WTC11 (cell line): ENCODE results near the gene TRIM69. TPM values are rescaled to one million over a fixed set of nuclear protein-coding genes. Genes with fewer than 3 reads are reported as not detected.

Experiments
- ATAC-seq: fragments of 200-7000 bp; cut with Tn5 transposase; 2 replicates; pipeline ENCODE4 v1.10.0; 2021; ENCODE audit warnings: mild to moderate bottlenecking, moderate library complexity
- CTCF ChIA-PET: fragments of 300-600 bp; sonication (Branson Sonifier 250); formaldehyde crosslinking; loops from one replicate; lab custom pipeline; 2021; ENCODE audit warnings: antibody characterized with exemption; lab: Charles Lee
- POLR2A ChIA-PET: fragments of 350-600 bp; sonication (Branson Sonifier 250); formaldehyde crosslinking; loops from one replicate; lab custom pipeline; 2021; ENCODE audit warnings: antibody characterized with exemption; lab: Charles Lee
- DNase-seq: peaks from one replicate; pipeline ENCODE4 v3.0.0; 2021; ENCODE audit warnings: low spot score
- H3K27ac Mint-ChIP-seq: 2 replicates; pipeline ENCODE4 v1.8.0; 2021; ENCODE audit warnings: mixed read lengths
- H3K27me3 Mint-ChIP-seq: 2 replicates; pipeline ENCODE4 v1.8.0; 2021; ENCODE audit warnings: low read depth, mild to moderate bottlenecking, moderate library complexity, mixed read lengths
- H3K36me3 Mint-ChIP-seq: 2 replicates; pipeline ENCODE4 v1.8.0; 2021; ENCODE audit warnings: mixed read lengths
- H3K4me1 Mint-ChIP-seq: 2 replicates; pipeline ENCODE4 v1.8.0; 2022; ENCODE audit warnings: mixed read lengths
- H3K4me3 Mint-ChIP-seq: 2 replicates; pipeline ENCODE4 v1.8.0; 2021; ENCODE audit warnings: mild to moderate bottlenecking, moderate library complexity, mixed read lengths
- H3K9me3 Mint-ChIP-seq: 2 replicates; pipeline ENCODE4 v1.8.0; 2021; ENCODE audit warnings: mixed read lengths
- CBFB ChIP-seq: sonication (generic); formaldehyde crosslinking; IDR thresholded peaks from 2 replicates; pipeline ENCODE4 v1.8.1; 2022; ENCODE audit warnings: mild to moderate bottlenecking, low read depth, missing genetic modification reagents
- CREM ChIP-seq: sonication (generic); formaldehyde crosslinking; IDR thresholded peaks from 2 replicates; pipeline ENCODE4 v1.8.1; 2022; ENCODE audit warnings: mild to moderate bottlenecking, missing genetic modification reagents, moderate library complexity
- E2F1 ChIP-seq: sonication (generic); formaldehyde crosslinking; IDR thresholded peaks from 2 replicates; pipeline ENCODE4 v1.8.0; 2022; ENCODE audit warnings: mild to moderate bottlenecking, missing genetic modification reagents
- EMX1 ChIP-seq: fragments of 250-450 bp; sonication (Bioruptor Pico); IDR thresholded peaks from 2 replicates; pipeline ENCODE4 v1.8.0; 2021; ENCODE audit warnings: mild to moderate bottlenecking
- FOXJ3 ChIP-seq: sonication (generic); formaldehyde crosslinking; IDR thresholded peaks from 2 replicates; pipeline ENCODE4 v1.9.0; 2021; ENCODE audit warnings: missing genetic modification reagents, mild to moderate bottlenecking, borderline replicate concordance
- NR1H2 ChIP-seq: sonication (generic); formaldehyde crosslinking; IDR thresholded peaks from 2 replicates; pipeline ENCODE4 v1.9.0; 2021; ENCODE audit warnings: mild to moderate bottlenecking, moderate library complexity, missing genetic modification reagents
- OVOL2 ChIP-seq: fragments of 250-450 bp; sonication (Bioruptor Pico); IDR thresholded peaks from 2 replicates; pipeline ENCODE4 v1.9.0; 2021; ENCODE audit warnings: mild to moderate bottlenecking, borderline replicate concordance
- SMAD4 ChIP-seq: sonication (generic); formaldehyde crosslinking; IDR thresholded peaks from 2 replicates; pipeline ENCODE4 v1.8.0; 2022; ENCODE audit warnings: mild to moderate bottlenecking, missing genetic modification reagents
- SP1 ChIP-seq: sonication (generic); formaldehyde crosslinking; conservative IDR thresholded peaks from 2 replicates; pipeline ENCODE4 v1.8.1; 2022; ENCODE audit warnings: missing genetic modification reagents
- ZMAT4 ChIP-seq: fragments of 250-450 bp; sonication (Bioruptor Pico); IDR thresholded peaks from 2 replicates; pipeline ENCODE4 v1.9.0; 2021; ENCODE audit warnings: mild to moderate bottlenecking
- ZNF121 ChIP-seq: sonication (generic); formaldehyde crosslinking; IDR thresholded peaks from 2 replicates; pipeline ENCODE4 v1.8.0; 2023; ENCODE audit warnings: missing genetic modification reagents
- ZNF512 ChIP-seq: sonication (generic); formaldehyde crosslinking; IDR thresholded peaks from 2 replicates; pipeline ENCODE4 v1.8.1; 2022; ENCODE audit warnings: missing genetic modification reagents, borderline replicate concordance
- ZNF532 ChIP-seq: fragments of 250-450 bp; sonication (Bioruptor Pico); IDR thresholded peaks from 2 replicates; pipeline ENCODE4 v1.9.0; 2021; ENCODE audit warnings: mild to moderate bottlenecking, borderline replicate concordance
- total RNA-seq: library from RNA; stranded (reverse); gene quantifications from 3 replicates; pipeline ENCODE4 v1.2.3, GENCODE V29; 2021

Gene TRIM69
- total RNA-seq, 1 experiment from 2014 or later, result 10.4 TPM

- DNase-seq (no peak), ATAC-seq (no peak)
- H3K4me1 Mint-ChIP-seq, result peaks cover 9% of the 10 kb centered on the region
- peaks cover 1% of the 10 kb centered on the region; the same call in 1 of the 2 replicates for H3K27me3 Mint-ChIP-seq
- H3K36me3 Mint-ChIP-seq, result peaks cover 3% of the 10 kb centered on the region; the same call in 1 of the 2 replicates
- TF ChIP-seq EMX1 (CRISPR knock-in tag), result no peak
- TF ChIP-seq ZMAT4 (CRISPR knock-in tag), result no peak
- no peak for TF ChIP-seq NR1H2 (CRISPR knock-in tag)
- TF ChIP-seq ZNF121 (CRISPR knock-in tag), result no peak
- TF ChIP-seq CBFB (CRISPR knock-in tag), result no peak
- TF ChIP-seq ZNF532 (CRISPR knock-in tag), result no peak
- ChIA-PET POLR2A (no interaction called here), CTCF (interaction anchor here (2.0 to 6.1 kb wide), 3 partner anchors 22 to 151 kb away, joined by 10 to 104 read pairs (median 67); partner anchors contain the start of genes B2M, PATL2 and SPG11)
- no peak overlapping the region for H3K27ac Mint-ChIP-seq
- no peak overlapping the region for H3K4me3 Mint-ChIP-seq
- H3K9me3 Mint-ChIP-seq, result peaks cover 9% of the 10 kb centered on the region; the same call in 1 of the 2 replicates
Observed at GRCh38 chr15:44734839-44735481, 1.4 kb upstream of the TRIM69 start.

- H3K27ac Mint-ChIP-seq, result no peak overlapping the region
Observed at GRCh38 chr15:44735482-44736180, 697 bp upstream of the TRIM69 start.

GRCh38 chr15:44738340-44738984 lies 2.1 kb downstream of the TRIM69 start:
- Mint-ChIP-seq H3K27me3 (peaks cover 14% of the 10 kb centered on the region), H3K4me1 (peaks cover 8% of the 10 kb centered on the region), H3K4me3 (no peak overlapping the region), H3K27ac (no peak overlapping the region), H3K9me3 (peaks cover 17% of the 10 kb centered on the region), H3K36me3 (peaks cover 3% of the 10 kb centered on the region; the same call in 1 of the 2 replicates)
- no peak for DNase-seq
- ChIA-PET CTCF (interaction anchor here (0.7 to 6.1 kb wide), 19 partner anchors 10 to 311 kb away, joined by 3 to 104 read pairs (median 5); partner anchors contain the start of genes B2M, CTDSPL2, PATL2 and SPG11), POLR2A (interaction anchor here (1.0 to 1.1 kb wide), 2 partner anchors 75 to 154 kb away, joined by 5 to 6 read pairs; partner anchors contain the start of gene SPG11)
- no peak for ATAC-seq
- TF ChIP-seq E2F1 (no peak), OVOL2 (no peak), CREM (CRISPR knock-in tag) (no peak), SP1 (CRISPR knock-in tag) (no peak), ZNF512 (CRISPR knock-in tag) (no peak), SMAD4 (CRISPR knock-in tag) (no peak)

More at GRCh38 chr15:44735482-44736180, 697 bp upstream of the TRIM69 start:
- DNase-seq (no peak), ATAC-seq (no peak; the same call in 1 of the 2 replicates)
- peaks cover 8% of the 10 kb centered on the region for H3K4me1 Mint-ChIP-seq
- H3K27me3 Mint-ChIP-seq, result peaks cover 6% of the 10 kb centered on the region; the same call in 1 of the 2 replicates
- no peak overlapping the region for H3K4me3 Mint-ChIP-seq
- POLR2A ChIA-PET, result interaction anchor here (0.6 kb wide), 1 partner anchor 72 kb away, joined by 3 read pairs; no protein-coding TSS in a partner anchor
- H3K9me3 Mint-ChIP-seq, result peaks cover 12% of the 10 kb centered on the region
- 0 out of 2 replicates have a peak, but pooled peaks have one; percentile 62 for TF ChIP-seq ZNF512 (CRISPR knock-in tag)
- TF ChIP-seq FOXJ3 (CRISPR knock-in tag), result no peak
- peaks cover 3% of the 10 kb centered on the region; the same call in 1 of the 2 replicates for H3K36me3 Mint-ChIP-seq
- CTCF ChIA-PET, result interaction anchor here (0.6 to 6.1 kb wide), 11 partner anchors 13 to 158 kb away, joined by 3 to 104 read pairs (median 4); partner anchors contain the start of genes B2M, PATL2 and SPG11
